Osteocyte (in vitro differentiated cells): ENCODE results near the gene B4GALNT4. TPM values are rescaled to one million over a fixed set of nuclear protein-coding genes. Genes with fewer than 3 reads are reported as not detected.

Experiments
- DNase-seq: peaks from one replicate; pipeline ENCODE4 v3.0.0; 2021; ENCODE audit warnings: mixed read lengths; ENCODE audit not compliant: unreplicated experiment; ENCODE audit errors: extremely low spot score
- H3K27ac Mint-ChIP-seq: one replicate; pipeline ENCODE4 v1.8.0; 2021; ENCODE audit warnings: mild to moderate bottlenecking, mixed read lengths; ENCODE audit not compliant: unreplicated experiment
- H3K27me3 Mint-ChIP-seq: one replicate; pipeline ENCODE4 v1.8.0; 2021; ENCODE audit warnings: mixed read lengths; ENCODE audit not compliant: unreplicated experiment
- H3K36me3 Mint-ChIP-seq: one replicate; pipeline ENCODE4 v1.8.0; 2021; ENCODE audit warnings: mixed read lengths; ENCODE audit not compliant: unreplicated experiment
- H3K4me1 Mint-ChIP-seq: one replicate; pipeline ENCODE4 v1.8.0; 2021; ENCODE audit warnings: mixed read lengths; ENCODE audit not compliant: unreplicated experiment
- H3K4me3 Mint-ChIP-seq: one replicate; pipeline ENCODE4 v1.8.0; 2021; ENCODE audit warnings: mild to moderate bottlenecking, moderate library complexity, mixed read lengths; ENCODE audit not compliant: unreplicated experiment
- H3K9me3 Mint-ChIP-seq: one replicate; pipeline ENCODE4 v1.8.0; 2021; ENCODE audit warnings: mixed read lengths; ENCODE audit not compliant: unreplicated experiment
- total RNA-seq: library from RNA; stranded (reverse); gene quantifications from 2 replicates; pipeline ENCODE4 v1.2.1, GENCODE V29; 2021
- TF ChIP-seq, protein P1 (sequence below): fragments of 200-600 bp; sonication (generic); IDR thresholded peaks from 2 replicates; pipeline ENCODE4 v1.5.0; 2021; ENCODE audit warnings: antibody characterized with exemption, mild to moderate bottlenecking, moderate library complexity

Gene B4GALNT4
- total RNA-seq, 1 donor from 2014 or later: 63.3 TPM

DNA sequence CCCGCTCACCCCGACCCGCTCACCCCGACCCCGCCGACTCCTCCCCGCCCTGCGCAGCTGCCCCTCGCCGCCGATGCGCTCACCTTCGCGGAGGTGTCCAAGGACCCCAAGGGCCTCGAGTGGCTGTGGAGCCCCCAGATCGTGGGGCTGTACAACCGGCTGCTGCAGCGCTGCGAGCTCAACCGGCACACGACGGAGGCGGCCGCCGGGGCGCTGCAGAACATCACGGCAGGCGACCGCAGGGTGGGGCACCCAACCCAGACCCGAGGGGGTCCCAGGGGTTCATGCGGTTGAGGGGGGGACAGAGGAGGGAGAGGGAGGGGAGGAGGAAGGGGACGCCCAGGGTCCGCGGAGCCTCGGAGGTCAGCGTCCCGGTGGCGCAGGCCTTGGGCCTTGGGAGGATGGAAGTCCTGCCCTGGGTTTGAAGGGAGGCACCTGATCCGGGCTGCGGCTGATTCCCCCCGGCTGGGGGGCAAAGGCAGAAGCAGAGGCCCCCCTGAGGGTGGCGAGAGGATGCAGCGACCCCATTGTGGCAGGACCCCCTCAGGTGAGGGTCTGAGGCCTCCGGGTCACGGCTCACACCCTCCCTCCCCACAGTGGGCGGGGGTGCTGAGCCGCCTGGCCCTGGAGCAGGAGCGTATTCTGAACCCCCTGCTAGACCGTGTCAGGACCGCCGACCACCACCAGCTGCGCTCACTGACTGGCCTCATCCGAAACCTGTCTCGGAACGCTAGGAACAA lies 33.9 kb downstream of the B4GALNT4 start:
- Mint-ChIP-seq H3K36me3 (no peaks in the 10 kb centered on the region), H3K27me3 (no peaks in the 10 kb centered on the region), H3K27ac (no peak overlapping the region), H3K4me1 (peaks cover 7% of the 10 kb centered on the region), H3K4me3 (no peak overlapping the region), H3K9me3 (no peaks in the 10 kb centered on the region)
- DNase-seq: no peak
- TF ChIP-seq, protein P1, sequence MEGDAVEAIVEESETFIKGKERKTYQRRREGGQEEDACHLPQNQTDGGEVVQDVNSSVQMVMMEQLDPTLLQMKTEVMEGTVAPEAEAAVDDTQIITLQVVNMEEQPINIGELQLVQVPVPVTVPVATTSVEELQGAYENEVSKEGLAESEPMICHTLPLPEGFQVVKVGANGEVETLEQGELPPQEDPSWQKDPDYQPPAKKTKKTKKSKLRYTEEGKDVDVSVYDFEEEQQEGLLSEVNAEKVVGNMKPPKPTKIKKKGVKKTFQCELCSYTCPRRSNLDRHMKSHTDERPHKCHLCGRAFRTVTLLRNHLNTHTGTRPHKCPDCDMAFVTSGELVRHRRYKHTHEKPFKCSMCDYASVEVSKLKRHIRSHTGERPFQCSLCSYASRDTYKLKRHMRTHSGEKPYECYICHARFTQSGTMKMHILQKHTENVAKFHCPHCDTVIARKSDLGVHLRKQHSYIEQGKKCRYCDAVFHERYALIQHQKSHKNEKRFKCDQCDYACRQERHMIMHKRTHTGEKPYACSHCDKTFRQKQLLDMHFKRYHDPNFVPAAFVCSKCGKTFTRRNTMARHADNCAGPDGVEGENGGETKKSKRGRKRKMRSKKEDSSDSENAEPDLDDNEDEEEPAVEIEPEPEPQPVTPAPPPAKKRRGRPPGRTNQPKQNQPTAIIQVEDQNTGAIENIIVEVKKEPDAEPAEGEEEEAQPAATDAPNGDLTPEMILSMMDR: no peak

DNA sequence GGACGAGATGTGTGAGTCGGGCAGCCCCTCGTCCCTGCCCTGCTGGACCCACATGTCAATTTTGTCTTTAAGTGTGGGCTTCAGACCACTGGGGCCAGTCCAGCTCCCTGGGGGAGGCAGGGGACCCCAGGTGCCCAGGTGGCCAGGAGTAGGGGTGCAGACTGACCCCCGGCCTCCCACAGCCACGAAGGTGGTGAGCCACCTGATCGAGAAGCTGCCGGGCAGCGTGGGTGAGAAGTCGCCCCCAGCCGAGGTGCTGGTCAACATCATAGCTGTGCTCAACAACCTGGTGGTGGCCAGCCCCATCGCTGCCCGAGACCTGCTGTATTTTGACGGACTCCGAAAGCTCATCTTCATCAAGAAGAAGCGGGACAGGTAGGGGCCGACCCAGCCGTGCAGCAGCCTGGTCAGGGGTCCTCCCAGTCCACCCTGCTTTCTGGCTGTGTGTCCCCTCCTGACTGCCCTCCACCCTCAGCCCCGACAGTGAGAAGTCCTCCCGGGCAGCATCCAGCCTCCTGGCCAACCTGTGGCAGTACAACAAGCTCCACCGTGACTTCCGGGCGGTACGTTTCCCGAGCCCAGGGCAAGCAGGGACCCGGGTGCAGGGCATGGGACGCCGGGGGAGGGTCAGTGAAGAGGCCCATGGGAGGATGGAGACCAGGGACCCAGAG lies 34.6 kb downstream of the B4GALNT4 start:
- no peak overlapping the region for H3K27ac Mint-ChIP-seq
- H3K9me3 Mint-ChIP-seq: no peaks in the 10 kb centered on the region
- no peaks in the 10 kb centered on the region for H3K27me3 Mint-ChIP-seq
- H3K4me3 Mint-ChIP-seq: no peak overlapping the region
- no peak for DNase-seq
- peaks cover 7% of the 10 kb centered on the region for H3K4me1 Mint-ChIP-seq
- TF ChIP-seq, protein P1: no peak
- H3K36me3 Mint-ChIP-seq: no peaks in the 10 kb centered on the region

DNA sequence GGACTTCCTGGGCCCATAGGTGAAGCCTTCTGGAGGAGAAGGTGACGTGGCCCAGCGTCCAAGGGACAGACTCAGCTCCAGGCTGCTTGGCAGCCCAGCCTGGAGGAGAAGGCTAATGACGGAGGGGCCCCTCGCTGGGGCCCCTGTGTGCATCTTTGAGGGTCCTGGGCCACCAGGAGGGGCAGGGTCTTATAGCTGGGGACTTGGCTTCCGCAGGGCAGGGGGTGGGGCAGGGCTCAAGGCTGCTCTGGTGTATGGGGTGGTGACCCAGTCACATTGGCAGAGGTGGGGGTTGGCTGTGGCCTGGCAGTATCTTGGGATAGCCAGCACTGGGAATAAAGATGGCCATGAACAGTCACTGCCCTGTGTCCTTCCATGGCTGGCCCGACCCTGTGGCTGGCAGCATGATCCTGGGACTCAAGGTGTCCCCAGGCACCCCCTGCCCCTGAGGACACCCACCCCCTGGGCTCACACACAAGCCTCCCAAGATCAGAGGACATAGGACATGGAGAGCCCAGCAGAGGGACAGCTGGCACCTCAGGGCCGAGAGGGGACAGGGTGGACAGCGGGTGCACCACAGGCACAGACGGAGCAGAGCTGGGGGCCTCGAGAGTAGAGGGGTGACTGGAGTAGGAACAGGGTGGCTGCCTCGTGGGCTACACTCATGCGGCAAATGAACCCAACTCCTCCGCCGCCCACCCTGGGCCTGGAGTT lies 35.4 kb downstream of the B4GALNT4 start:
- H3K27ac Mint-ChIP-seq: no peak overlapping the region
- no peaks in the 10 kb centered on the region for H3K36me3 Mint-ChIP-seq
- H3K4me3 Mint-ChIP-seq: no peak overlapping the region
- H3K9me3 Mint-ChIP-seq: no peaks in the 10 kb centered on the region
- peaks cover 14% of the 10 kb centered on the region for H3K4me1 Mint-ChIP-seq
- H3K27me3 Mint-ChIP-seq: no peaks in the 10 kb centered on the region
- DNase-seq: no peak
- TF ChIP-seq, protein P1: no peak

DNA sequence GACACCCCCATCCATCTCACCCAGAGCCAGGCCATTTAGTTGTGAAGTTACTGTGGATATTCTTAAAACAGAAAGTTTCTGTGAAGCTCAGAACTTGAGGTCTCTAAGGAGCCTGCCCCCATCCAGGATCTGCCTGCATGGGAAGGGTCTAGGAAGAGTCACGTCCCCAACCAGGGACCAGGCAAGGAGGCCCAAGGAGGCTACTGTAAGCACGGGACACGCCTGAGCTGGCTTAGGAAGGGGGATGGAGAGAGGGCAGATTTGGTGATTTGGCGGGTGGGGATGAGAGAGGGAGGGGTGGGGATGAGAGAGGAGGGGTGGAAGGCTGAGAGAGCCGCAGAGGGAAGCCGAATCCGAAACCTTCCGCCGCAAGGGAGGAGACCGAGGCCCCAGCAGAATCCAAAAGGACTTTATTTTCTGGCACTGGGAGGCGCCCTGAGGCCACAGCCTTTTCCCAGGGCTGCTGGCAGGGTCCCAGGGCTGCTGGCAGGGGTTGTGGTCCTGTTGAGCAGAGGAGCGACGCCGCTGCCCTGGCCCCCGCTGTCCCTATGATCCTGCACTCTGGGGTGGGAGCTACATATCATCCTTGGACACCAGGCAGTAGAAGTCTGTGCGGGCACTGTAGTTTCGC lies 36.1 kb downstream of the B4GALNT4 start:
- H3K4me3 Mint-ChIP-seq: peak overlapping the region; percentile 56
- no peaks in the 10 kb centered on the region for H3K9me3 Mint-ChIP-seq
- peak overlapping the region; percentile 68 for H3K27ac Mint-ChIP-seq
- H3K36me3 Mint-ChIP-seq: no peaks in the 10 kb centered on the region
- TF ChIP-seq, protein P1: no peak
- H3K27me3 Mint-ChIP-seq: no peaks in the 10 kb centered on the region
- peaks cover 19% of the 10 kb centered on the region for H3K4me1 Mint-ChIP-seq
- DNase-seq: no peak
